SU-DHL-6 (cell line): ENCODE results near the gene IL2RG.

Experiments
- EZH2phosphoT487 ChIP-seq: fragments of 200-600 bp; sonication (generic), shearing (Covaris generic); conservative IDR thresholded peaks from 2 replicates; pipeline ENCODE4 v1.6.1; 2018; ENCODE audit warnings: mild to moderate bottlenecking, antibody characterized with exemption, low read length, moderate library complexity, mixed read lengths
- TF ChIP-seq, protein P1 (sequence below): fragments of 200-600 bp; sonication (generic); IDR thresholded peaks from one replicate; pipeline ENCODE4 v1.5.1; 2017; ENCODE audit warnings: antibody characterized with exemption, mild to moderate bottlenecking, low read length, moderate library complexity; ENCODE audit not compliant: insufficient read depth, poor library complexity, severe bottlenecking

DNA sequence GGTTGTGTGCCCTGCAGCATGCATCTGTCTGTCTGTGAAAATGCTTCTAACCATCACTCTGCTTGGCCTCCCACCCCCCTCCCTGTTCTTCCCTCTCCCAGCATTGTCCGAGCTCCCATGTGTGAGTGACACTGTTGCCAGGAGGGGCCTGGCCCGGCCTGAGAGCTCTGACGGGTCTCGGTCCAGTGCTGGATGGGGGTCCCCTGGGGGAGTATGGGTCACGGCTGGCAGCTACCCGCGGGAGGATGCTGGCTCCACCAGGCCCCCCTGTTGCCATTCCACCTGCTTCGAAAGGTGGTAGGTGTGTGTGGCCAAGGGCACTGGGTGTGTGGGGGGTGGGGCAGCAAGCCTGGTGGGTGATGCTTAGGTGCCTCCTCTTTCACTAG, 36.9 kb upstream of the IL2RG start:
- TF ChIP-seq, protein P1, sequence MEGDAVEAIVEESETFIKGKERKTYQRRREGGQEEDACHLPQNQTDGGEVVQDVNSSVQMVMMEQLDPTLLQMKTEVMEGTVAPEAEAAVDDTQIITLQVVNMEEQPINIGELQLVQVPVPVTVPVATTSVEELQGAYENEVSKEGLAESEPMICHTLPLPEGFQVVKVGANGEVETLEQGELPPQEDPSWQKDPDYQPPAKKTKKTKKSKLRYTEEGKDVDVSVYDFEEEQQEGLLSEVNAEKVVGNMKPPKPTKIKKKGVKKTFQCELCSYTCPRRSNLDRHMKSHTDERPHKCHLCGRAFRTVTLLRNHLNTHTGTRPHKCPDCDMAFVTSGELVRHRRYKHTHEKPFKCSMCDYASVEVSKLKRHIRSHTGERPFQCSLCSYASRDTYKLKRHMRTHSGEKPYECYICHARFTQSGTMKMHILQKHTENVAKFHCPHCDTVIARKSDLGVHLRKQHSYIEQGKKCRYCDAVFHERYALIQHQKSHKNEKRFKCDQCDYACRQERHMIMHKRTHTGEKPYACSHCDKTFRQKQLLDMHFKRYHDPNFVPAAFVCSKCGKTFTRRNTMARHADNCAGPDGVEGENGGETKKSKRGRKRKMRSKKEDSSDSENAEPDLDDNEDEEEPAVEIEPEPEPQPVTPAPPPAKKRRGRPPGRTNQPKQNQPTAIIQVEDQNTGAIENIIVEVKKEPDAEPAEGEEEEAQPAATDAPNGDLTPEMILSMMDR, result no peak
- TF ChIP-seq EZH2phosphoT487, result no peak
